ENCODE measurements around the gene RBM5.

DNA sequence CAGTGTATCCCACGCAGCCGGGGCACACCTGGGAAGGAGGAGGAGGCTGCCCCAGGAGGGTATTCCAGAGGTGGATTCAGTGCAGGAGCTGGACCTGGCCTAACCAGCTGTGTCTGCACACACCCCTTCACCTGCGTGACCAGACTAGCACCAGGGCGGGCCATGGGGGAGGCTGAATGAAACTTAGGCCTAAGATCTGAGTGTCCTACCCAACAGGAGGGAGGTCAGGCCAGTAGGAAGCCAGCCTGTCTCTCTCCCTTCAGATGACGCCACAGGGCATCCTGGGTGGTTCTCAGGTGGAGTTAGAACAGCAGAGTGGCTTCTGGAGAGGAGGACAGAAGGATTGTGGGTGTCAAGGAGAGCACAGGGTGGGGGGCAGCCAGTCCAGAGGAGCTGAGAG is 63.0 kb downstream of the RBM5 start:
- TF ChIP-seq CTCF (IDR thresholded peaks at IDR 0.05 in 2 of 3, conservative IDR thresholded peaks at IDR 0.05 in 1 of 3; ENCODE audit: borderline replicate concordance in 1 of 3, insufficient read depth in 1 of 3, low read depth in 2 of 3, low read length in 2 of 3) (no peak), EZH2phosphoT487 (IDR thresholded peaks at IDR 0.05; ENCODE audit: borderline replicate concordance) (no peak), POLR2AphosphoS5 (IDR thresholded peaks at IDR 0.05; ENCODE audit: low read depth, low read length) (no peak), JUND (IDR thresholded peaks at IDR 0.05) (no peak)
- TF ChIP-seq, protein P1, sequence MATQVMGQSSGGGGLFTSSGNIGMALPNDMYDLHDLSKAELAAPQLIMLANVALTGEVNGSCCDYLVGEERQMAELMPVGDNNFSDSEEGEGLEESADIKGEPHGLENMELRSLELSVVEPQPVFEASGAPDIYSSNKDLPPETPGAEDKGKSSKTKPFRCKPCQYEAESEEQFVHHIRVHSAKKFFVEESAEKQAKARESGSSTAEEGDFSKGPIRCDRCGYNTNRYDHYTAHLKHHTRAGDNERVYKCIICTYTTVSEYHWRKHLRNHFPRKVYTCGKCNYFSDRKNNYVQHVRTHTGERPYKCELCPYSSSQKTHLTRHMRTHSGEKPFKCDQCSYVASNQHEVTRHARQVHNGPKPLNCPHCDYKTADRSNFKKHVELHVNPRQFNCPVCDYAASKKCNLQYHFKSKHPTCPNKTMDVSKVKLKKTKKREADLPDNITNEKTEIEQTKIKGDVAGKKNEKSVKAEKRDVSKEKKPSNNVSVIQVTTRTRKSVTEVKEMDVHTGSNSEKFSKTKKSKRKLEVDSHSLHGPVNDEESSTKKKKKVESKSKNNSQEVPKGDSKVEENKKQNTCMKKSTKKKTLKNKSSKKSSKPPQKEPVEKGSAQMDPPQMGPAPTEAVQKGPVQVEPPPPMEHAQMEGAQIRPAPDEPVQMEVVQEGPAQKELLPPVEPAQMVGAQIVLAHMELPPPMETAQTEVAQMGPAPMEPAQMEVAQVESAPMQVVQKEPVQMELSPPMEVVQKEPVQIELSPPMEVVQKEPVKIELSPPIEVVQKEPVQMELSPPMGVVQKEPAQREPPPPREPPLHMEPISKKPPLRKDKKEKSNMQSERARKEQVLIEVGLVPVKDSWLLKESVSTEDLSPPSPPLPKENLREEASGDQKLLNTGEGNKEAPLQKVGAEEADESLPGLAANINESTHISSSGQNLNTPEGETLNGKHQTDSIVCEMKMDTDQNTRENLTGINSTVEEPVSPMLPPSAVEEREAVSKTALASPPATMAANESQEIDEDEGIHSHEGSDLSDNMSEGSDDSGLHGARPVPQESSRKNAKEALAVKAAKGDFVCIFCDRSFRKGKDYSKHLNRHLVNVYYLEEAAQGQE (IDR thresholded peaks at IDR 0.05; ENCODE audit: low read depth): no peak
